GM19238 (cell line): Measurements from ENCODE around the gene LIN9.

Experiments
- DNase-seq: peaks from one replicate; pipeline ENCODE4 v3.0.0; 2011; ENCODE audit warnings: low spot score; ENCODE audit not compliant: insufficient read length

LIN9 gene

GRCh38 chr1:226320930-226321329 is 12.0 kb upstream of the LIN9 start:
- no peak for DNase-seq

- no peak for DNase-seq
Measured at GRCh38 chr1:226318471-226318870, 9.5 kb upstream of the LIN9 start.

GRCh38 chr1:226314055-226314454 is 5.1 kb upstream of the LIN9 start:
- no peak for DNase-seq

- DNase-seq: no peak
Measured at GRCh38 chr1:226312065-226312464, 3.1 kb upstream of the LIN9 start.

- DNase-seq: no peak
Measured at GRCh38 chr1:226311376-226311775, 2.4 kb upstream of the LIN9 start.

- no peak for DNase-seq
Measured at GRCh38 chr1:226310637-226311195, 1.8 kb upstream of the LIN9 start.

GRCh38 chr1:226310245-226310540 is 1.2 kb upstream of the LIN9 start:
- DNase-seq: no peak

GRCh38 chr1:226309398-226310244 is 657 bp upstream of the LIN9 start:
- DNase-seq: no peak

GRCh38 chr1:226308166-226308722 is 720 bp downstream of the LIN9 start:
- no peak for DNase-seq

GRCh38 chr1:226306425-226306824 is 2.5 kb downstream of the LIN9 start:
- DNase-seq: no peak

- DNase-seq: no peak
Measured at GRCh38 chr1:226305184-226305583, 3.8 kb downstream of the LIN9 start.

- DNase-seq: no peak
Measured at GRCh38 chr1:226304291-226304955, 4.5 kb downstream of the LIN9 start.

- DNase-seq: no peak
Measured at GRCh38 chr1:226302731-226303130, 6.2 kb downstream of the LIN9 start.

- no peak for DNase-seq
Measured at GRCh38 chr1:226296911-226297310, 12.1 kb downstream of the LIN9 start.

- no peak for DNase-seq
Measured at GRCh38 chr1:226293553-226293920, 15.4 kb downstream of the LIN9 start.

GRCh38 chr1:226292874-226293552 is 16.0 kb downstream of the LIN9 start:
- no peak for DNase-seq

GRCh38 chr1:226287587-226287986 is 21.4 kb downstream of the LIN9 start:
- DNase-seq: no peak

- no peak for DNase-seq
Measured at GRCh38 chr1:226281058-226281457, 27.9 kb downstream of the LIN9 start.

GRCh38 chr1:226279498-226279897 is 29.5 kb downstream of the LIN9 start:
- no peak for DNase-seq

GRCh38 chr1:226277897-226278296 is 31.1 kb downstream of the LIN9 start:
- no peak for DNase-seq

- DNase-seq: no peak
Measured at GRCh38 chr1:226276987-226277386, 32.0 kb downstream of the LIN9 start.
